Stimulated activated CD4-positive, alpha-beta T cell treated with anti-CD3 and anti-CD28 coated beads, Interleukin-4, amount 100 ng/mL, for 4 hours (primary cell): ENCODE results near the gene CTTN.
"Not testable (repeated sequence)": the region's sequence is repeated elsewhere in the genome, so short reads cannot be mapped to it uniquely, and the experiment has no call there.

Experiments
- DNase-seq, 2 experiments: peaks; one replicate each; pipeline ENCODE4 v3.0.0-alpha.2; 2020

The CTTN gene

DNA sequence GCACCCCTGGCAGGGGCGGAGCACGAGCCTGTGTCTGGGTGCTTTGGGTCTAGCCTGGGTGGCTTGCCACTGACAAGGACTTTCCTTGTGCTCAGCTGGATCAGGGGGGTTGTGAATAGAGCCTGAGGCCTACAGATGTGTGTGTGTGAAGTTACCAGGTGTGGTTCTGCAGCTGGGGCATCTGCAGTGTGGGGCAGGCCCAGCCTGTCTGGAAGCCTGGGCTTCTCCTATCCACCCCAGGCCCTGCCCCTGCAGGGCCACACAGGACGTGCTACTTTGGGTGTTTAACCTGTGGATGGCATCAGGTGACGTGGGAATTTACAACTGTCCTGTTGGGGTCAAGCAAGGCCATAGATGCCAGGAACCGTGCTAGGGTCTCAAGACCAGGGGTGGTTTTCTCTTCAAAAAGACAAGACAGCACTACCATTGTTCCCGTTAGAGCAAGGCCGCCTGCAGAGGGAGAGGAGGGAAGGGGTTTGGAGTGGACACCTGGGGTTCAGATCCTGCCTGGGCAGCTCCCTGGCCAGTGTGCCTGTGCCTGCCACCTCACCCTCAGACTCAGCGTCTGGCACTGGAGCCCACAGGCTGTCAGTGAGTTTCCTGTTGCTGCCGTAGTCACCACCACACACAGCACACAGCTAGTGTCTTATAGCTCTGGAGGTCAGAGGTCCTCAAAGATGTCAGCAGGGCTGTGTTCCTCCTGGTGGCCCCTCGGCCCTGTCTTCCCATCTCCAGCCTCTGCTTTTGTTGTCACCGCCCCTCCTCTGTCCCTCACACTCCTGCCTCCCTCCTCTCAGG, 31.6 kb downstream of the CTTN start:
- no peak for DNase-seq

DNA sequence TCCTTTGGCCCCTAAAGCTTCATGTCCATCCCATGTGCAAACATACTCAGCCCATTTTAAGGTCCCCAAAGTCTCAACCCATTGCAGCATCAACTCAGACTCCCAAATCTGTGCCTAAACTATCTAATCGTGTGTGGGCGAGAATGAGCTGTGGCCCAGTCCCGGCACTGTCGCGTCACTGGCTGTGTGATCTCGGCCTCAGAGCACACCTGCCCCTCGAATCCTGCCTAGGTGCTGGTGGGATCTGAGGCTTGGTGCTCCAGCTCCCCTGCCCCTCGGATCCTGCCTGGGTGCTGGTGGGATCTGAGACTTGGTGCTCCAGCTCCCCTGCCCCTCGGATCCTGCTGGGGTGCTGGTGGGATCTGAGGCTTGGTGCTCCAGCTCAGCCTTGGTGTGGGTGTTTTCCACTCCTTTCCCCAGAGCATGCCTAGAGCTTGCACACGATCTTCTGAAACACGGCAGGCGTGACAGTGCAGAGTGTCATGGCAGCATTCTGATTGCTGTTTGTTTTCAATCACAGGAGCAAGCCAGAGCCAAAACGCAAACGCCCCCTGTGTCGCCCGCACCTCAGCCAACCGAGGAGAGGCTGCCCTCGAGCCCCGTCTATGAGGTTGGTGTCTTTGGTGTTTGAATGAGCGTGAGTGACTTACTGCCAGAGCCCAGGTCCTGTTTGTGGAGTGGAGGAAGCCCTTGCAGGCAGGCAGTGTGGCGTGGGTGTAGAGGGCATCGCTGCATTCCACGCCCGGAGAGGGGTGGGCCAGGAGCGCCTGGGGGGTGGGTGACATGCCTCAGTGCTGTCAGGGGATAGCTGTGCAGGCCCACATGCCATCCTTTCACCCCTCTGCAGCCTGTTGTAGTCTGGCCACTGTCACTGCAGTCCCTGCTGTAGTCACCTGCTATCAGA, 32.6 kb downstream of the CTTN start:
- DNase-seq, result no peak

DNA sequence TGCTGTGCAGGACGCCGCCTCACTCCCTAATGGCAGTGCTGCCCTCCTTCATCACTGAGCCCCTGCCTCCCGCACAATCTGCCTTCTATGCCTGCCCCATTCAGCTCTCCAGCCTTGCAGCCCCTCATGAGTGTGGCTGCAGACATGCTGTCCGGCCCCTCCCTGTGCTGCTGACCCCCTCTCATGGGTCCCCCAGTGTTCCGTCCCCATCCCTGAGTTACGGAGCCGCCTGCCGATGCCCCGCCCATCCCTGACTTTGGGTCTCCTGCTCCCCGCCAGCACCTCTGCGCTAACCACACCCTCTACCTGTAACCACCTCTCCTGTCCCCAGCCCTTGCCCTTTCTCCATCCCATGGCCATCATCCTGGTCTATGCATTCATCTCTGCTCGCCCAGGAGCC, 33.3 kb downstream of the CTTN start:
- no peak for DNase-seq

DNA sequence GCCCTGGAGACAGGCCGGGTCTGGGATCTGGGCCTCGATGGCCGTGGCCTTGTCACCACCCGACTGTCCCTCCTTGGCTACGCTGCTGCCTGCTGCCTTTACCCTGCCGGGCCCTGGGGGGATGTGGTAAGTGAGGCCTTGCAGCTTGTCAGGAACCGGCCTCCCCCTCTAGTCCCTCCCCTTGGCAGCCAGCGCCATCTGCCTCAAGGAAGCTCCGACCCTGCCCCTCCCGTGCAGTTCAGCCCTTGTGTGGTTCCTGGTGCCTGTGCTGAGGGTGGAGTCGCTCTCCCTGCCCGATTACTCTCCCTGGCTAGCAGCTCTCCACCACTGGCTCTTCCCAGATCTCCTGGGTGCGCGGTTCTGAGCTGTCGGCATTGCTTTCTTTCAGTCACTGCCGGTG, 33.7 kb downstream of the CTTN start:
- DNase-seq, result no peak

DNA sequence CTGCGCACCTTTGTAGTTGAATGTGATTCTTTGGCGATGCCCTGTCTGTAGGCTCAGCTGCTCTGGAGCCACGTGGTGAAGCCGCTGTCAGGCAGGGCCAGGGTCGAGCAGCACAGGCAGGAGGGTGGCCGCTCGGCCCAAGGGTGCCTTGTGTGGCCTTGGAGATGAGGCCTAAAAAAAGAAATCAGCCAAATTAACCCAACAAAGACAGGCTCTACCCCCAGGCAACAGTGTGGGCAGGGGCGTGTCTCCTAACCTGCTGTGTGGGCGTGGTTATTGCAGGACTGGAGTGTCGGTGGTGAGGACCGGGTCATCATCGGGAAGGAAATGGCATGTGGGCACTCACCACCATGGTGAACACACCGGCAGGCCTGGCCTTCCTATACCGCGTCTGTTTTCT, 34.3 kb downstream of the CTTN start:
- no peak for DNase-seq

DNA sequence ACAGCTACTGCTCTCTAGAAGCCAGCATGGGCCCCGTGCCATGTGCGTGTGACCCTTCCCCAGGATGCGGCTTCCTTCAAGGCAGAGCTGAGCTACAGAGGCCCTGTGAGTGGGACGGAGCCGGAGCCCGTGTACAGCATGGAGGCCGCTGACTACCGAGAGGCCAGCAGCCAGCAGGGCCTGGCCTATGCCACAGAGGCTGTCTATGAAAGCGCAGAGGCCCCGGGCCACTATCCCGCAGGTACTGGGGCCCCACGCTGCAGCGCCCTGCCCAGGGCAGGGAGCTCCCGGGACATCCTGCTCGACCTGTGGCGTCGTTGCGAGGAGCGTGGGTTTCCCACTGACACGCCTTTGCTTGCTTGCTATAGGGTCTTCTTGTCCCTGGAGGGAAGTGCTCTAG, 34.7 kb downstream of the CTTN start:
- DNase-seq, result no peak

DNA sequence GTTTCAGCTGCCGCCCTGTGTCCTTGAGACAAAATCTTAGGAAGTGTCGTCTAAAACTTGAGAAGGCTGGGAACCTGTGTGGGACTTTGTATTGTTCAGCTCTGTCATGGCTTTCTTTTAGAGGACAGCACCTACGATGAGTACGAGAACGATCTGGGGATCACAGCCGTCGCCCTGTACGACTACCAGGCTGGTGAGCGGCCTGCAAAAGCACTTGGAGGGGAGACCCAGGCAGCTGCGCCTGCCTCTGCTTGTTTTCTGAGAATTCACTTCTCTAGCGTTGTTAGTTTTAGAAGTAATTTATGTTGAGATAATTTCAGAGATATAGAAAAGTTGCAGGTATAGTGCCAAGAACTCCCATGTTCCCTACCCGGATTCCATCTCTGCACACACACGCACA, 35.2 kb downstream of the CTTN start:
- no peak for DNase-seq

DNA sequence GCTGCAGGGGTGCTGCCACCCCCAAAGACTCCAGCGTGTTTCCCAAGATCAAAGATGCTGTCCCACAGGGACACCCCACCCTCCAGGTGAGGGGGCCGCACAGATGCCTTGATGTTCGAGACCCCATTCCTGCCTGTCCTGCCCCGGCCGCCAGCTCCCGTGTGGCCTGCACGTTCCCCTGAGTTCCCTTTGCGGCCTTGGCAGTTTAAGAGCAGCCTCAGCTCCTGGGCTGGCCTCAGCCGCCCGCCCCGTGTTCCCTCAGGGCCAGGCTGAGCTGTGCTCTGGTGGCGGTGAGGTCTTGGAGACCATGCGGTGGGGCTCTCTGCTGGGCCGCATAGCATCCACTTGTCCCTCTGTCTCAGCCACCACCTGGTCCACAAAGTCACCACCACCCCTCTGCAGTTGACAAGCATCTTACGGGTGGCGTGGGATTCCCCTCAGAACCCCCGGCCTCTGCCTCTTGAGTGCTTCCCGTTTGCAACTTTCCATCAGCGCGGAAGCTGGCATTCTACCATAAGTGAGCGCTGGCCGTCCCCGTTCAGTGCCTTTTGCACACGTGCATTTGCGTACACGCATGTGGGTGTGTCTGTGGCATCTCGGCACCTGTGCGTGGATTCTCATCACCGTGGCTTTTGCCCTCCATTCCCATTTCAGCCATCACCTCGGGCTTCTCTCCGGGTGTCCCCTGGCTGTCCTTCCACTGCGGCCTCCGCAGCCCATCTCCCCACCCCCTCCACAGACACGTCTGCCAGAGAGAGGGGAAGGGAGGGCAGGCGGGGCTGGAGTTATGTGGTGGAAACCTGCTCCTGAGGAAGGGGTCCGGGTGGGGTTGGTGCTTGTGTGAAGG, 35.9 kb downstream of the CTTN start:
- no peak for DNase-seq

DNA sequence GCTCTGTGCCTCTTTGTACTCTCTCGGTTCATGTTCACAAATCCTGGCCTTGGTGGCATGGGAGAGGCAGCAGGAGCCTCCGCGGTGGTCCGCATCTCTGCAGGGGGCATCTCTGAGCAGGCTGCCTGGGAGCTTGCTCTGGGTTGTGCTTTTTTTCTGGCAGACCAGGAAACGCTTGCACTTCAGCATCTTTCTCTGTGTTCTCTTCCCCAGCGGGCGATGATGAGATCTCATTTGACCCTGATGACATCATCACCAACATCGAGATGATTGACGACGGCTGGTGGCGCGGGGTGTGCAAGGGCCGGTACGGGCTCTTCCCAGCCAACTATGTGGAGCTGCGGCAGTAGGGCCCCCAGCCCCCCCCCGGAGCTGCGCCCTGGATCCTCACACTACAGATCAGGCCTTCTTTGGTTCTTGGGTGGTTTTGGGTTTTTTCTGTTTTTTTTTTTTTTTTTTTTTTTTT, 36.5 kb downstream of the CTTN start:
- DNase-seq, result no peak

DNA sequence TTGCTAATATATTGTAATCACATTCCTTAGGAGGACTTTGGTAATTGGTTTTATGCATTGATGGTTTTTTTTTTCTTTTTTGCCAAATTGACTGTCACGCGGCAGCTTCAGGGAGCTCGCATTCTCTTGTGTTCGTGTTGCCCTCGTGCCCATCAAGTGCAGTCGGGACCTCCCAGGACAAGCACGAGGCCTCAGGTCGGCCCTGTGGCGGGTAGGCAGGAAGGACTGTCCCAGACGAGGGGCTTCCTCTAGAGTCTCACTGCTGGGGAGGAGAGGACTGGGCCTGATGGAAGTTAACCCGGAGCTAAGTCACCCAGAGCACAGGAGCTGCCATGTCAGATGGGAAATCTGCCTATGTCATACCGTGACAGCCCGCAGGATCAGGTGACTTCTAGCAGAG, 37.0 kb downstream of the CTTN start:
- DNase-seq, result no peak

DNA sequence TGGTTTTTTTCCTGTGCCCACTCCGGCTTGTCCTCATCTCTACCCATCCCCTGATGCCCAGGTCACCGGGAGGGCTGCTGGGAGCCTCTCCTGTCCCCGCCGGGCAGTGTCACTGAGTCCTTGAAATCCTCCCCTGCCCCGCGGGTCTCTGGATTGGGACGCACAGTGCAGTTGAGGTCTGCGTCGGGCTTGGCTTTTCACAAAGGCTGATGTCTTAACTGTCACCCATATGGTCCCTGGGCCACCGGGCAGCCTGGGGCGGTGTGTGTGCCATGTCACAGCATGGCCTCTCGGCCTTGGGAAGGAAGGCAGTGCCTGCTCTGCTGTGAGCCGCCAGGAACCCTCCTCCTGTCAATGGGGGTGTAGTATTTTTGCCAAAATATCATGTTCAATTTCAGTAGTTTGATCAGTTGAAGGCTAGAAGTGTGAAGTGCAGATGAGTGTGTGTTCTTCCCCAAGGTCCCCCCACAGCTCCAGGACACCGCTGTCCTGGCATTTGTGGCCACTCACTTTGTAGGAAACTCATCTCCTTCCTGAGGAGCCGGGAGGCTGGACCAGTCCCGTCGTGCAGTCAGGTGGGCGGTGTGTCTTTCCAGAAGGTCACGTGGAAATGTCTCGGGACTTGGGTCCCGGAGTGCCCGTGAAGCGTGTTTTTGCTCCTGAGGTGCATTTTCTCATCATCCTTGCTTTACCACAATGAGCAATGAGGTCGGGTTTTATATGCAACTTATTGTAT, 37.6 kb downstream of the CTTN start:
- DNase-seq, result no peak

DNA sequence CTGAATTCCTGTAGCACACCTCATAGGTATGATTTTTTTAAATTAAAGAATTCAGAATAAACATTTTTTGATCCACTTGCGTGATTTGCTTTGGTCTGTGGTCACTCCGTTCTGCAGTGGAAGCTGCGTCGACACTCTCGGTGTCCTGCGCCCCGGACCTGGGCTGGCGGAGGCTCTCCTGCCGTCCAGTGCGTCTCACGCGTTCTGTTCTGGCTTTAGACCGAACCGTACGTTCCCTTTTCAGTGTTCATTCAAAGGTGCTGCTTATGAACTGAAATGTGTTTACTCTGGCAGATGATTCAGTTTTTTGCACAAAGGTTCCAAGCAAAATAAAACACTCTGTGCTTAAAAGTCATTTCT, 38.2 kb downstream of the CTTN start:
- DNase-seq, result no peak

DNA sequence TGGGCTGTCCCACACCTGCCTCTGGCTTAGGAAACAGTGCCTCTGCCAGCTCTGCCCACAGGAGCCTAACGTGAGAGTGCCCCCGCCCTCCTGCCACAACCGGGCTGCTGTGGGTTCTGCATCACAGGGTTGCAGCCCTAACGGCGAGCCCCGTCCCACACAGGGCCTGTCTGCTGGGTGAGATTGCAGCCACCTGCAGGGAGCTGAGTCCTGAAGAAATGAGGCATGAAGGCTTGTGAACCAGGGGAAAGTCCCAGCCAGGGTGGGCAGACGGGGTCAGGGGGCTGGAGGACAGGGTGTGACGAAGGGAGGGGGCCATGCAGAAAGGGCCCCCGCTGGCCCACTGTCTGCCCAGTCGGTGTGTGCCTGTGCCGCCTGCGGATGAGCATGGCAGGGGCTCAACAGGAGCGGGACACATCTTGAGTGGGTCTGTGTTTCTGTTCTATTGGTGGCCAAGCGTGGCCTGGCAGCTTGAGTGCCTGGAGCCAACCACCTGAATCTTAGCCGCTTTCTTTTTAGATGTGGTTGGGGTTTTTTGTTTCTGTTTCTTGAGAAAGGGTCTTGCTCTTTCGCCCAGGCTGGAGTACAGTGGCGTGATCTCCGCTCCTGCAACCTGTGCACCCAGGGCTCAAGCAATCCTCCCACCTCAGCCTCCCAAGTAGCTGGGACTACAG, 38.9 kb downstream of the CTTN start:
- DNase-seq, result no peak

DNA sequence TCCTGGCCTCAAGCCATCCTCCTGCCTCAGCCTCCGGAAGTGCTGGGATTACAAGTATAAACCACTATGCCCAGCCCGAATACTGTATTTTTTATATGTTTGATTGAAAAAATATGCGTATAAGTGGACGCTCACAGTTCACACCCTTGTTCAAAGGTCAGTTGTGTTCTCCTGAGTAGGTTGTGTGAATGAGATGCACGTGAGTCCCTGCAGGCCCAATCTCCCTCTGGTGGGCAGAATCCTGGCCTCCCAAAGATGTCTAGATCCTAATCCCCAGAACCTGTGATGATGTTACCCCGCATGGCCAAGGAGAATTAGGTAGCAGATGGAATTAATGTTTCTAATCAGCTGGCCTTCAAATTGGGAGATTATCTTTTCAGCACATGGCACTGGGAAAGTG, 41.9 kb downstream of the CTTN start:
- no peak for DNase-seq

DNA sequence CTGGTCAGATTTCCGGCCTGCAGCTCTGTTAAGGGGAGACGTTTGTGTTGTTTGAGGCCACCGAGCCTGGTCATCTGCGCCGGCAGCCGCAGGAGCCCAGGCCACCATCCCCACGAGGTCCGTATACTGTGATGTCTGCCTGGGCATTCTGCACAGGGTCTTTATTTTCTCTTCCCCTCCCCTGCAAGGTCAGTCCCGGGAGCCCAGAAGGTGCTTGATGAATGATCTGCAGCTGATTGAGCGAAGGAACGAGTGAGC, 45.4 kb downstream of the CTTN start:
- no peak for DNase-seq

DNA sequence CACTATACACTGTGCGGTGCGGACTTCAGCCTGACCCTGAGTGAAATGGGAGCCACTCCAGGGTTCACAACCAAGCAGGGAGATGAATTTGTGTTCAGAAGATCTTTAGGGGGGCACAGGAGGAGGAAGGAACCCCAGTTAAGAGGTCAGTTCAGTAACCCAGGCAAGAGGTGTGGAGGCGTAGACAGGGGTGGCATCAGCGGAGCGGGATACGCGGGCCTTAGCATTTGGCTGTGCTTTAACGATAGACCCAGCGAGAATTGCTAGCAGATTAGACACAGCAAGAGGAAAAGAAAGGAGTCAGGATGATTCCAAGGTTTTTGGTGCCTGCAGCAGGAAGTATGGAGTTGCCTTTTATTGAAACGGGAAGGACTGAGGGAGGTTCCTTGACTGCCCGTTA, 46.8 kb downstream of the CTTN start:
- DNase-seq, result no peak

DNA sequence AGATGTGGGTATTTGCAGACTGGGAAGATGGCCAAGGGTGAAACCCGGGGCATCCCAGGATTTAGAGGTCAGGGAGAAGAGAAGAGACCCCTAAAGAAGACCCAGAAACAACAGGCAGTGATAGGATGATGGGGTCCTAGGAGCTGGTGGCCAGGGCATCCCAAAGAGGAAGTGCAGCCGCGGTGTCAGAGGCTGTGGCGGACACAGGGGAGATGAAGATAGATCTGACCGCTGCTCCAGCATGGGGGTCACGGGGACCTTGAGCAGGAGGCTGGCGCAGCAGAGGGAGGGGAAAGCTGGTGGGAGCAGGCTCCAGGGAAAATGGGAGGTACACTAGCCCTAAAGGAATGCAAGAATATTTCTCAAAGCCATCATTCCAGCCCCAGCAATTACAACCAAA, 47.3 kb downstream of the CTTN start:
- no peak for DNase-seq

DNA sequence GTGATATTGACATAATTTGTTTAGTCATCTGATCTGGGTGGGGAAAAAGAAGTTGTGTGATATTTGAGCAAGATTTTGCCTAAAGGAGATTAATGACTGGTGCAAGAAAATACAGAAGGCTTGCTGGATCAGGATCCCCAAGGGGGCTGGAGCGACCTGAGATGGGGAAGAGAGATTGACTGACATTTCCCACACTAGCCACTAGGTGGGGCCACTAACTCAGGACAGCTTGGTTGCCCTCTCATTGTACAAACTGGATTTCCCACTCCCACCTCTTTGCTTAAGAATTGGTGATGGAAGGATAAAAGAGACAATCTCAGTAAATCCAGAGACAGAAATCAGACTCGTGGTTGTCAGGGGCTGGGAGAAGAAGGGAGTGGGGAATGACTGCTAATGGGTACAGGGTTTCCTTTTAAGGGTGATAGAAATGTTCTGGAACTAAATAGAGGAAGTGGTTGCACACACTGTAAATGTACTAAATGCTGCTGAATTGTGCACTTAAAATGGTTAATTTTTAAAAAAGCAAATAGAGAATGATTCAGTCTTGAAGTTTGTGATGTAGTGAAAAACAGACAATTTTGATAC, 50.7 kb downstream of the CTTN start:
- no peak for DNase-seq

DNA sequence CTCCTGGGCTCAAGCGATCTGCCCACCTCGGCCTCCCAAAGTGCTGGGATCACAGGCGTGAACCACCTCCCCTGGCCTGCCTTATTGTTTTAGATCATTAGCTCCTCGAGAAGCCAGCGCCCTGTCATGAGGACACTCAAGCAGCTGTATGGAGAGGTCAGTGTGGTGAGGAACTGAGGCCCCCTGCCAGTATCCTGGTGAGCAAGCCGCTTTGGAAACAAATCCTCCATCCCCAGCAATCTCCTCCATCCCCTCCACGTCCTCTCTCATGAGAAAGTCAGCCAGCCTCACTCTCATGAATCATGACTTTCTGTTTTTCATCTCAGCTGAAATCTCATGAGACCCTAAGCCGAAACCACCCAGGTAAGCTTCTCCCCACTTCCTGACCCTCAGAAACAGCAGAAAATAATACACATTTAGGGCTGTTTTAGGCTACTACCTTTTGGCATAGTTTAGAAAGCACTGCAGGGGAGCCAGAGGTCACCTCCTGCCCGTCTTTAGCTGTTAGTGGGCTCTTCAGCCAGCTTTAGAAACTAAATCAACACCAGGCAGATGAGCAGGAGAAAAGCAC, 56.0 kb downstream of the CTTN start:
- DNase-seq, result no peak

DNA sequence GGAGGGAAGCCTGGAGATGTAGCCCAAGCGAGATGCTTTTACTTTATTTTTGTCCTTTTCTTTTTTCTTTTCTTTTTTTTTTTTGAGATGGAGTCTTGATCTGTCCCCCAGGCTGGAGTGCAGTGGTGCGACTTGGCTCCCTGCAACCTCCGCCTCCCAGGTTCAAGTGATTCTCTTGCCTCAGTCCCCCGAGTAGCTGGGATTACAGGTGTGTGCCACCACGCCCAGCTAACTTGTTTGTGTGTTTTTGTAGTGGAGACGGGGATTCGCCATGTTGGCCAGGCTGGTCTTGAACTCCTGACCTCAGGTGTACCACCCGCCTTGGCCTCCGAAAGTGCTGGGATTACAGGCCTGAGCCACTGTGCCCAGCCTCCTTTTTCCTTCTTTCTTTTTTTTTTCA, 56.5 kb downstream of the CTTN start:
- DNase-seq, result not testable (repeated sequence)

DNA sequence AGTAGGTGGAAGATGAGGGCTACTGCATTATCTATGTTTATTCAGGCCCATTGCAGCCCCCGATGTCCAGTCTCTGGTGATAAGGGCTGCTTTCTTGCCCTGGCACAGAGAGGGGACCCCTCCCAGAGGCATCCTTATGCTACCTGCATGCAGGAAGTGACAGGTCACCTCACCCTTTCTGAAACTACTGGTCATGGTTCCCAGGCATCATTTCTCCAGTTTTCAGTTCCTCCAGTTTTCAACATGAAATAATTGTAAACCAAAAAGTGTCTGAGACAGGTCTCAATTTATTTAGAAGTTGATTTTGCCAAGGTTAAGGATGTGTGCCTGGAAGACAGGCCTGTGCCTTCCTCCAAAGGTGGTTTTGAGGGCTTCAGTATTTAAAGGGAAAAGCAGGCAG, 57.0 kb downstream of the CTTN start:
- no peak for DNase-seq
